ENCODE data around the gene APAF1. TPM values are rescaled to one million over a fixed set of nuclear protein-coding genes. Genes with fewer than 3 reads are reported as not detected.
A peak's percentile ranks its signal among the peaks of the same experiment; 100 is the strongest.

Gene APAF1
- total and polyA plus RNA-seq, 10 of the 15 experiments (the other 5 are each of a cell fraction or from before 2014, with no cell fraction given): 4.2 to 19.1 (median 14.2) TPM

GRCh38 chr12:98645572-98646067, 530 bp downstream of the APAF1 start (continued):
- TF ChIP-seq SIN3A (IDR thresholded peaks at IDR 0.05; ENCODE audit: low read depth, low read length): no peak
- TF ChIP-seq NR2F1 (conservative IDR thresholded peaks at IDR 0.05): no peak
- no peak for TF ChIP-seq NR2C1 (IDR thresholded peaks at IDR 0.05)
- no peak for TF ChIP-seq CHD2 (IDR thresholded peaks at IDR 0.05; ENCODE audit: borderline replicate concordance, low read depth, low read length)
- TF ChIP-seq YBX1 (IDR thresholded peaks at IDR 0.05): no peak
- TF ChIP-seq PKNOX1 (IDR thresholded peaks at IDR 0.05): no peak
- TF ChIP-seq ZBED1 (IDR thresholded peaks at IDR 0.05; ENCODE audit: borderline replicate concordance): 0 out of 2 replicates have a peak, but pooled peaks have one; percentile 2
- TF ChIP-seq SREBF2 (IDR thresholded peaks at IDR 0.05; ENCODE audit: low read length): no peak
- no peak for TF ChIP-seq CHD1 (IDR thresholded peaks at IDR 0.05; ENCODE audit: low read depth, low read length)
- no peak for TF ChIP-seq E2F8 (IDR thresholded peaks at IDR 0.05; ENCODE audit: low read depth, partially characterized antibody)
- TF ChIP-seq ZNF24 (IDR thresholded peaks at IDR 0.05): no peak
- no peak for TF ChIP-seq POLR2AphosphoS2 (IDR thresholded peaks at IDR 0.05; ENCODE audit: low read depth, low read length)
- TF ChIP-seq, protein P1, sequence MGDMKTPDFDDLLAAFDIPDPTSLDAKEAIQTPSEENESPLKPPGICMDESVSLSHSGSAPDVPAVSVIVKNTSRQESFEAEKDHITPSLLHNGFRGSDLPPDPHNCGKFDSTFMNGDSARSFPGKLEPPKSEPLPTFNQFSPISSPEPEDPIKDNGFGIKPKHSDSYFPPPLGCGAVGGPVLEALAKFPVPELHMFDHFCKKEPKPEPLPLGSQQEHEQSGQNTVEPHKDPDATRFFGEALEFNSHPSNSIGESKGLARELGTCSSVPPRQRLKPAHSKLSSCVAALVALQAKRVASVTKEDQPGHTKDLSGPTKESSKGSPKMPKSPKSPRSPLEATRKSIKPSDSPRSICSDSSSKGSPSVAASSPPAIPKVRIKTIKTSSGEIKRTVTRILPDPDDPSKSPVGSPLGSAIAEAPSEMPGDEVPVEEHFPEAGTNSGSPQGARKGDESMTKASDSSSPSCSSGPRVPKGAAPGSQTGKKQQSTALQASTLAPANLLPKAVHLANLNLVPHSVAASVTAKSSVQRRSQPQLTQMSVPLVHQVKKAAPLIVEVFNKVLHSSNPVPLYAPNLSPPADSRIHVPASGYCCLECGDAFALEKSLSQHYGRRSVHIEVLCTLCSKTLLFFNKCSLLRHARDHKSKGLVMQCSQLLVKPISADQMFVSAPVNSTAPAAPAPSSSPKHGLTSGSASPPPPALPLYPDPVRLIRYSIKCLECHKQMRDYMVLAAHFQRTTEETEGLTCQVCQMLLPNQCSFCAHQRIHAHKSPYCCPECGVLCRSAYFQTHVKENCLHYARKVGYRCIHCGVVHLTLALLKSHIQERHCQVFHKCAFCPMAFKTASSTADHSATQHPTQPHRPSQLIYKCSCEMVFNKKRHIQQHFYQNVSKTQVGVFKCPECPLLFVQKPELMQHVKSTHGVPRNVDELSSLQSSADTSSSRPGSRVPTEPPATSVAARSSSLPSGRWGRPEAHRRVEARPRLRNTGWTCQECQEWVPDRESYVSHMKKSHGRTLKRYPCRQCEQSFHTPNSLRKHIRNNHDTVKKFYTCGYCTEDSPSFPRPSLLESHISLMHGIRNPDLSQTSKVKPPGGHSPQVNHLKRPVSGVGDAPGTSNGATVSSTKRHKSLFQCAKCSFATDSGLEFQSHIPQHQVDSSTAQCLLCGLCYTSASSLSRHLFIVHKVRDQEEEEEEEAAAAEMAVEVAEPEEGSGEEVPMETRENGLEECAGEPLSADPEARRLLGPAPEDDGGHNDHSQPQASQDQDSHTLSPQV (IDR thresholded peaks at IDR 0.05): no peak
- no peak for TF ChIP-seq HCFC1 (IDR thresholded peaks at IDR 0.05; ENCODE audit: low read length)
